Mesenchymal stem cell (in vitro differentiated cells and primary cell): ENCODE data around the gene SLC30A3.
A peak's percentile ranks its signal among the peaks of the same experiment; 100 is the strongest.

Experiments
- DNase-seq: peaks from one replicate; pipeline ENCODE4 v3.0.0-alpha.2; 2013
- H2AFZ ChIP-seq: one replicate; pipeline ENCODE4 v1.6.1; 2013; ENCODE audit warnings: low read depth, mild to moderate bottlenecking, control low read depth, inconsistent platforms, low read length, moderate library complexity
- H2AK5ac ChIP-seq: 2 replicates; pipeline ENCODE4 v1.6.1; 2013; ENCODE audit warnings: low read length, moderate library complexity, mild to moderate bottlenecking, inconsistent platforms; ENCODE audit not compliant: severe bottlenecking
- H2BK120ac ChIP-seq: one replicate; pipeline ENCODE4 v1.6.1; 2013; ENCODE audit warnings: low read depth, mild to moderate bottlenecking, inconsistent platforms, low read length, moderate library complexity
- H2BK12ac ChIP-seq, 2 experiments: one replicate each; pipeline ENCODE4 v1.6.1; 2013; ENCODE audit warnings: inconsistent platforms in 2 of 2, low read length in 2 of 2, mild to moderate bottlenecking in 2 of 2, moderate library complexity in 2 of 2, control low read depth in 1 of 2
- H2BK15ac ChIP-seq: one replicate; pipeline ENCODE4 v1.6.1; 2013; ENCODE audit warnings: mild to moderate bottlenecking, low read depth, inconsistent platforms; ENCODE audit not compliant: poor library complexity, severe bottlenecking
- H2BK5ac ChIP-seq: 2 replicates; pipeline ENCODE4 v1.6.1; 2013; ENCODE audit warnings: low read depth, mild to moderate bottlenecking, low read length, control low read depth, inconsistent platforms; ENCODE audit not compliant: poor library complexity, severe bottlenecking
- H3K14ac ChIP-seq, 2 experiments: one replicate each; pipeline ENCODE4 v1.6.1; 2013; ENCODE audit warnings: inconsistent platforms in 2 of 2, low read length in 2 of 2, control low read depth in 1 of 2, mild to moderate bottlenecking in 1 of 2, moderate library complexity in 1 of 2
- H3K18ac ChIP-seq, 2 experiments: one replicate each; pipeline ENCODE4 v1.6.1; 2013; ENCODE audit warnings: inconsistent platforms in 2 of 2, low read length in 2 of 2, control low read depth in 1 of 2, low read depth in 1 of 2, mild to moderate bottlenecking in 1 of 2
- H3K23ac ChIP-seq, 2 experiments: one replicate each; pipeline ENCODE4 v1.6.1; 2013; ENCODE audit warnings: inconsistent platforms in 2 of 2, low read length in 2 of 2, mild to moderate bottlenecking in 2 of 2, moderate library complexity in 2 of 2, control low read depth in 1 of 2
- H3K27ac ChIP-seq: 2 replicates; pipeline ENCODE4 v1.5.1; 2013; ENCODE audit warnings: mild to moderate bottlenecking, moderate library complexity, low read length, control low read depth, inconsistent platforms; ENCODE audit not compliant: poor library complexity, severe bottlenecking
- H3K27me3 ChIP-seq, 2 experiments: 2 replicates each; pipeline versions ENCODE4 v1.6.1 to v1.7.0; 2013; ENCODE audit warnings: low read length in 2 of 2, mild to moderate bottlenecking in 2 of 2, moderate library complexity in 2 of 2, control low read depth in 1 of 2, inconsistent platforms in 1 of 2; ENCODE audit not compliant: control insufficient read depth in 1 of 2, insufficient read depth in 1 of 2
- H3K36me3 ChIP-seq, 2 experiments: 2 replicates each; pipeline versions ENCODE4 v1.6.1 to v1.7.0; 2013; ENCODE audit warnings: low read length in 2 of 2, control low read depth in 1 of 2, inconsistent platforms in 1 of 2, low read depth in 1 of 2, mild to moderate bottlenecking in 1 of 2; ENCODE audit not compliant: insufficient read depth in 2 of 2, control insufficient read depth in 1 of 2
- H3K4ac ChIP-seq, 2 experiments: one replicate each; pipeline ENCODE4 v1.6.1; 2013; ENCODE audit warnings: inconsistent platforms in 2 of 2, low read length in 2 of 2, mild to moderate bottlenecking in 2 of 2, moderate library complexity in 2 of 2, control low read depth in 1 of 2, low read depth in 1 of 2
- H3K4me1 ChIP-seq: 2 replicates; pipeline ENCODE4 v1.6.1; 2013; ENCODE audit warnings: low read depth, low read length, control low read depth; ENCODE audit not compliant: control insufficient read depth, insufficient read depth
- H3K4me2 ChIP-seq: 2 replicates; pipeline ENCODE4 v1.6.1; 2013; ENCODE audit warnings: low read length, mild to moderate bottlenecking, inconsistent platforms; ENCODE audit not compliant: poor library complexity, severe bottlenecking
- H3K4me3 ChIP-seq, 2 experiments: 2 replicates each; pipeline versions ENCODE4 v1.5.1 to v1.7.0; 2013; ENCODE audit warnings: low read length in 2 of 2, mild to moderate bottlenecking in 2 of 2, control low read depth in 1 of 2, low read depth in 1 of 2; ENCODE audit not compliant: insufficient read depth in 1 of 2
- H3K79me1 ChIP-seq: replicated peaks from 2 replicates; pipeline ENCODE4 v1.6.1; 2013; ENCODE audit warnings: mild to moderate bottlenecking, control low read depth, low read length, inconsistent platforms; ENCODE audit not compliant: poor library complexity, severe bottlenecking
- H3K9ac ChIP-seq: 2 replicates; pipeline ENCODE4 v1.7.0; 2013; ENCODE audit warnings: mild to moderate bottlenecking, low read length, moderate library complexity
- H3K9me3 ChIP-seq: 2 replicates; pipeline ENCODE4 v1.7.0; 2013; ENCODE audit warnings: mild to moderate bottlenecking, low read length; ENCODE audit not compliant: control insufficient read depth
- H4K8ac ChIP-seq: one replicate; pipeline ENCODE4 v1.6.1; 2013; ENCODE audit warnings: inconsistent platforms, mild to moderate bottlenecking, low read length, moderate library complexity
- H4K91ac ChIP-seq: one replicate; pipeline ENCODE4 v1.6.1; 2013; ENCODE audit warnings: mild to moderate bottlenecking, low read length, inconsistent platforms
- WGBS: methylation state at CpG from one replicate; pipeline ENCODE4 v1.1.7; 2013; ENCODE audit warnings: mixed read lengths; 5-methylcytosine and 5-hydroxymethylcytosine counted together

SLC30A3 gene

DNA sequence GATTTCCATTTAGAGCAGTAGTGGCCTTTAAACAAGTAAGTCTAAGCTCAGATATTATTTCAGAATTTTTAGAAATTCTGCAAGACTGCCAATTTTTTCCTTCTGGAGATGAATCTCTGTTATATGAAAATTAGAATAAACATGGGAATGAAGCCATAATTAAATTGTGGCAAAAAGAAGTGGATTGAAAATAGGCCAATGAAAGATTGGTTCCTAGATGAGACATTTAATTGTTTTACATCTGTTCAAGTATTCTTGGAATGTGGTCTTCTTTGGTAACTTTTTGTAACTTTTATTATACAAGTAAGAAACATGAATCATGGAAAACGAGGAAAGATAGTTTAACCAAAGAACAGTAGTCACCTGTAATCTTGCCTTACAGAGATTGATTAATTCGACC lies 35.3 kb downstream of the SLC30A3 start:
- no peak overlapping the region for H2AK5ac ChIP-seq
- H3K4me2 ChIP-seq: no peak overlapping the region
- no peak overlapping the region for H4K91ac ChIP-seq
- H2BK120ac ChIP-seq: no peak overlapping the region
- no peak overlapping the region for H2BK15ac ChIP-seq
- H3K79me1 ChIP-seq: peaks cover 51% of the 10 kb centered on the region
- no peak overlapping the region for H4K8ac ChIP-seq
- H2BK5ac ChIP-seq: no peak overlapping the region
- H3K14ac ChIP-seq: no peak overlapping the region
- no peak overlapping the region for H3K4me3 ChIP-seq
- WGBS: 100% methylated on average over 2 of the region's 2 CpGs
- DNase-seq: no peak
- H3K4me1 ChIP-seq: peaks cover 2% of the 10 kb centered on the region
- H3K27me3 ChIP-seq: no peaks in the 10 kb centered on the region
- peaks cover 71 to 95% of the 10 kb centered on the region in 2 experiments for H3K36me3 ChIP-seq
- no peak overlapping the region for H3K18ac ChIP-seq
- H3K27ac ChIP-seq: no peak overlapping the region
- no peak overlapping the region for H3K4ac ChIP-seq
- H3K9me3 ChIP-seq: no peaks in the 10 kb centered on the region
- no peak overlapping the region for H2AFZ ChIP-seq
- H3K9ac ChIP-seq: no peak overlapping the region
- no peak overlapping the region for H3K23ac ChIP-seq
- H2BK12ac ChIP-seq: no peak overlapping the region

DNA sequence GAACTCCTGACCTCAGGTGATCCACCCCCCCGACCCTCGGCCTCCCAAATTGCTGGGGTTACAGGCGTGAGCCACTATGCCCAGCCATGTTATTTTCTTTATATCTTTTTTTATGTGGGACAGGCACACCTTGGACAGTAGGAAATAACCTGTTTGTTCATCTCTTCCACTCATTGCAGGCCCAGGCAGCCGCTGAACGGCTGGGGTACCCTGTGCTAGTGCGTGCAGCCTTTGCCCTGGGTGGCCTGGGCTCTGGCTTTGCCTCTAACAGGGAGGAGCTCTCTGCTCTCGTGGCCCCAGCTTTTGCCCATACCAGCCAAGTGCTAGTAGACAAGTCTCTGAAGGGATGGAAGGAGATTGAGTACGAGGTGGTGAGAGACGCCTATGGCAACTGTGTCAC lies 37.3 kb downstream of the SLC30A3 start:
- no peaks in the 10 kb centered on the region for H3K27me3 ChIP-seq
- WGBS: 97% methylated on average over 9 of the region's 9 CpGs
- H3K14ac ChIP-seq: no peak overlapping the region
- H2BK120ac ChIP-seq: no peak overlapping the region
- H3K9me3 ChIP-seq: no peaks in the 10 kb centered on the region
- no peak overlapping the region for H3K27ac ChIP-seq
- peaks cover 48% of the 10 kb centered on the region for H3K79me1 ChIP-seq
- no peak overlapping the region for H2AK5ac ChIP-seq
- no peak overlapping the region for H4K8ac ChIP-seq
- no peak overlapping the region for H3K4me3 ChIP-seq
- peak overlapping the region; percentile 53 for H4K91ac ChIP-seq
- H3K4ac ChIP-seq: no peak overlapping the region
- no peak overlapping the region for H3K9ac ChIP-seq
- no peak overlapping the region for H3K18ac ChIP-seq
- H3K36me3 ChIP-seq: peaks cover 68 to 93% of the 10 kb centered on the region in 2 experiments
- H3K4me1 ChIP-seq: peaks cover 4% of the 10 kb centered on the region
- DNase-seq: no peak
- no peak overlapping the region for H2BK5ac ChIP-seq
- H3K4me2 ChIP-seq: no peak overlapping the region
- H2AFZ ChIP-seq: no peak overlapping the region
- H2BK12ac ChIP-seq: no peak overlapping the region
- no peak overlapping the region for H3K23ac ChIP-seq
- H2BK15ac ChIP-seq: no peak overlapping the region

DNA sequence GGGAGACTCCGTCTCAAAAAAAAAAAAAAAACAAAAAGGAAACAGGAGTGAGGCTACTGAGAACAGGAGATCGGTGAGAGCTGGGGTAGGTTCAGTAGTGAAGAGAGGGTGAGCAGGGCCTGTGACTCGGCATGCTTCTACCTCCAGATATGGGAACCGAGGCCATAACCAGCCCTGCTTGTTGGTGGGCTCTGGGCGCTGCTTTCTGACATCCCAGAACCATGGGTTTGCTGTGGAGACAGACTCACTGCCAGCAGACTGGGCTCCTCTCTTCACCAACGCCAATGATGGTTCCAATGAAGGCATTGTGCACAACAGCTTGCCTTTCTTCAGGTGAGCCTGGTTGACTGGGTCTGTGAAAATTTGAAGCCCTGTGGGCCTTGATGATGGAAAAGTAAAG lies 39.4 kb downstream of the SLC30A3 start:
- peaks cover 45% of the 10 kb centered on the region for H3K79me1 ChIP-seq
- peaks cover 59 to 91% of the 10 kb centered on the region in 2 experiments for H3K36me3 ChIP-seq
- H3K18ac ChIP-seq: no peak overlapping the region
- no peak overlapping the region for H2BK15ac ChIP-seq
- no peak overlapping the region for H2AK5ac ChIP-seq
- H3K23ac ChIP-seq: no peak overlapping the region
- no peak overlapping the region for H3K4me2 ChIP-seq
- H2AFZ ChIP-seq: no peak overlapping the region
- no peak overlapping the region for H2BK12ac ChIP-seq
- no peak overlapping the region for H4K8ac ChIP-seq
- 95% methylated on average over 6 of the region's 6 CpGs for WGBS
- H2BK120ac ChIP-seq: no peak overlapping the region
- H4K91ac ChIP-seq: no peak overlapping the region
- H3K4me1 ChIP-seq: peaks cover 4% of the 10 kb centered on the region
- H3K4ac ChIP-seq: no peak overlapping the region
- H2BK5ac ChIP-seq: no peak overlapping the region
- H3K14ac ChIP-seq: no peak overlapping the region
- H3K9ac ChIP-seq: no peak overlapping the region
- no peak overlapping the region for H3K27ac ChIP-seq
- no peaks in the 10 kb centered on the region for H3K27me3 ChIP-seq
- no peak overlapping the region for H3K4me3 ChIP-seq
- no peaks in the 10 kb centered on the region for H3K9me3 ChIP-seq
- DNase-seq: no peak

DNA sequence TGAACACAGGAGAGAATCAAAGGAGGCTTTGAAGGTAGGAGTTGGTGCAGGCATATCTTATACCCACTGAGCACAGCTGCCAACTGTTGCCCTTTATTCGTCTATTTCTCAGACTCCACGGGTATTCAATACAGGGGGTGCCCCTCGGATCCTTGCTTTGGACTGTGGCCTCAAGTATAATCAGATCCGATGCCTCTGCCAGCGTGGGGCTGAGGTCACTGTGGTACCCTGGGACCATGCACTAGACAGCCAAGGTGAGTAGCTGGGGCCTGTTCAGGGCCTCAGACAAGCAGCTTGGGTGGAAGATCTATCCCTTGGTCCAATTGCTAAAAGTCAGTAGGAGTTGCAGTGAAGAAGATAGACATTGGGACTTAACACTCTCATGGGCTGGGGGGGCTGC lies 40.4 kb downstream of the SLC30A3 start:
- Histone ChIP-seq H2AK5ac (no peak overlapping the region), H3K23ac (no peak overlapping the region), H4K91ac (no peak overlapping the region), H3K79me1 (peaks cover 43% of the 10 kb centered on the region), H2BK12ac (no peak overlapping the region), H3K18ac (no peak overlapping the region), H2AFZ (no peak overlapping the region), H2BK120ac (no peak overlapping the region), H3K4me1 (peaks cover 4% of the 10 kb centered on the region), H3K27me3 (no peaks in the 10 kb centered on the region), H3K9ac (no peak overlapping the region), H2BK5ac (no peak overlapping the region), H3K4ac (no peak overlapping the region), H3K27ac (no peak overlapping the region), H3K4me2 (no peak overlapping the region), H3K14ac (no peak overlapping the region), H3K4me3 (no peak overlapping the region), H3K9me3 (no peaks in the 10 kb centered on the region), H3K36me3 (peaks cover 57 to 82% of the 10 kb centered on the region in 2 experiments), H2BK15ac (no peak overlapping the region), H4K8ac (no peak overlapping the region)
- 96% methylated on average over 5 of the region's 5 CpGs for WGBS
- DNase-seq: no peak
